K562 (cell line): ENCODE results near the gene AKAP6. TPM values are rescaled to one million over a fixed set of nuclear protein-coding genes. Genes with fewer than 3 reads are reported as not detected.

Source experiments
- ATAC-seq: fragments of 200-7000 bp; cut with Tn5 transposase; 3 replicates; pipeline ENCODE4 v1.9.1; 2020; ENCODE audit warnings: moderate library complexity
- BruUV-seq: library from RNA; stranded (reverse); fragments of 400-500 nt; replicated peaks from 2 replicates; lab custom pipeline; 2021; lab: Mats Ljungman, UMichigan
- CTCF ChIA-PET: fragments of 300-600 bp; formaldehyde crosslinking; extraction: SDS; loops from one replicate; lab custom pipeline; 2021; ENCODE audit warnings: low intra/inter-chr PET ratio; lab: Yijun Ruan, JAX
- POLR2A ChIA-PET: fragments of 300-600, 350-650 bp; sonication (Branson Sonifier 250); formaldehyde crosslinking; extraction: SDS; loops from one replicate; lab custom pipeline; 2021; ENCODE audit warnings: antibody characterized with exemption, inconsistent platforms; lab: Yijun Ruan, JAX
- DNase-seq, 4 experiments: peaks; one replicate each; pipeline versions ENCODE4 v3.0.0 to v3.0.0-alpha.2; 2011 to 2018; ENCODE audit warnings: low spot score in 3 of 4, mixed read lengths in 3 of 4; ENCODE audit errors: extremely low read depth in 1 of 4
- FAIRE-seq: peaks from 2 replicates; lab custom pipeline; 2011; peaks lifted over from hg19 to GRCh38; lab: Jason Lieb, UNC
- H2AFZ ChIP-seq: 2 replicates; pipeline ENCODE4 v1.6.0; 2011; ENCODE audit warnings: low read depth, low read length, control low read depth, inconsistent platforms
- H3K27ac ChIP-seq: fragments of 200-600 bp; 3 replicates; pipeline ENCODE4 v1.8.0; 2011; ENCODE audit warnings: low read depth, mild to moderate bottlenecking, control low read depth, inconsistent platforms, low read length, moderate library complexity, mixed read lengths; ENCODE audit errors: extremely low read depth
- H3K27me3 ChIP-seq, 2 experiments: fragments of 300-600 bp in 1 of 2; 2 replicates in 1 of 2; 3 replicates in 1 of 2; pipeline versions ENCODE4 v1.6.0 to v1.8.0; 2011; ENCODE audit warnings: inconsistent platforms in 2 of 2, low read length in 2 of 2, mild to moderate bottlenecking in 1 of 2, mixed read lengths in 1 of 2, moderate library complexity in 1 of 2; ENCODE audit not compliant: control insufficient read depth in 2 of 2, insufficient read depth in 2 of 2
- H3K36me3 ChIP-seq: fragments of 300-600 bp; 3 replicates; pipeline ENCODE4 v1.8.0; 2011; ENCODE audit warnings: mild to moderate bottlenecking, low read length, inconsistent platforms; ENCODE audit not compliant: control insufficient read depth, insufficient read depth
- H3K4me1 ChIP-seq, 2 experiments: fragments of 200-600 bp in 1 of 2; replicated peaks in 1 of 2; 2 replicates in 1 of 2; 3 replicates in 1 of 2; pipeline versions ENCODE4 v1.5.1 to v1.8.0; 2011; ENCODE audit warnings: inconsistent platforms in 2 of 2, low read length in 2 of 2, mild to moderate bottlenecking in 1 of 2, mixed read lengths in 1 of 2, moderate library complexity in 1 of 2; ENCODE audit not compliant: control insufficient read depth in 2 of 2, insufficient read depth in 2 of 2
- H3K4me2 ChIP-seq: 2 replicates; pipeline ENCODE4 v1.6.1; 2011; ENCODE audit warnings: low read length, control low read depth, inconsistent platforms, mixed read lengths; ENCODE audit not compliant: insufficient read depth
- H3K4me3 ChIP-seq: fragments of 200-600 bp; sonication (generic), shearing (Covaris generic); 2 replicates; pipeline ENCODE4 v1.5.1; 2016; ENCODE audit warnings: control low read depth, inconsistent platforms
- H3K79me2 ChIP-seq: fragments of 200-600 bp; 3 replicates; pipeline ENCODE4 v1.8.0; 2011; ENCODE audit warnings: low read length, inconsistent platforms; ENCODE audit not compliant: control insufficient read depth, insufficient read depth
- H3K9ac ChIP-seq, 2 experiments: 2 replicates each; pipeline versions ENCODE4 v1.6.0 to v1.6.1; 2011; ENCODE audit warnings: low read depth in 2 of 2, low read length in 2 of 2, control low read depth in 1 of 2, inconsistent platforms in 1 of 2, mild to moderate bottlenecking in 1 of 2, mixed read lengths in 1 of 2; ENCODE audit not compliant: insufficient read depth in 1 of 2
- H3K9me1 ChIP-seq: one replicate; pipeline ENCODE4 v1.6.0; 2011; ENCODE audit warnings: inconsistent platforms, mild to moderate bottlenecking, low read length, moderate library complexity; ENCODE audit not compliant: control insufficient read depth, insufficient read depth
- H3K9me3 ChIP-seq: replicated peaks from 2 replicates; pipeline ENCODE4 v1.5.1; 2011; ENCODE audit warnings: low read depth, low read length, inconsistent platforms; ENCODE audit not compliant: control insufficient read depth, insufficient read depth
- H4K20me1 ChIP-seq: replicated peaks from 2 replicates; pipeline ENCODE4 v1.6.1; 2011; ENCODE audit warnings: low read length, inconsistent platforms, mixed read lengths; ENCODE audit not compliant: control insufficient read depth, insufficient read depth
- DEAF1 ChIP-seq: fragments of 450-650 bp; formaldehyde crosslinking; IDR thresholded peaks from 2 replicates; pipeline ENCODE4 v1.4.0; 2020; ENCODE audit warnings: mild to moderate bottlenecking, moderate library complexity
- ETV5 ChIP-seq: sonication (generic); formaldehyde crosslinking; IDR thresholded peaks from 2 replicates; pipeline ENCODE4 v1.4.0; 2020; ENCODE audit warnings: low read depth, mild to moderate bottlenecking, missing genetic modification reagents
- HDAC1 ChIP-seq, 2 experiments: fragments of 450-650 bp; IDR thresholded peaks; 2 replicates each; pipeline ENCODE4 v1.6.1; 2016 to 2017; ENCODE audit warnings: inconsistent platforms in 1 of 2, mild to moderate bottlenecking in 1 of 2, moderate library complexity in 1 of 2
- MCM2 ChIP-seq: fragments of 450-650 bp; IDR thresholded peaks from 2 replicates; pipeline ENCODE4 v1.6.1; 2017; ENCODE audit warnings: low read depth, mild to moderate bottlenecking
- NCOR1 ChIP-seq: fragments of 450-650 bp; IDR thresholded peaks from 2 replicates; pipeline ENCODE4 v1.6.1; 2016; ENCODE audit warnings: mild to moderate bottlenecking, moderate library complexity
- NFYB ChIP-seq: IDR thresholded peaks from 2 replicates; pipeline ENCODE4 v1.6.1; 2011; ENCODE audit warnings: mild to moderate bottlenecking, moderate library complexity; ENCODE audit not compliant: insufficient read length; ENCODE audit errors: extremely low read depth
- POLR2AphosphoS2 ChIP-seq: IDR thresholded peaks from 2 replicates; pipeline ENCODE4 v1.6.1; 2012; ENCODE audit warnings: low read length, improper control_type of control experiment
- SETDB1 ChIP-seq: IDR thresholded peaks from one replicate; pipeline ENCODE4 v1.6.1; 2012; ENCODE audit warnings: low read length, control low read depth, inconsistent platforms
- SMAD2 ChIP-seq: fragments of 150-350 bp; IDR thresholded peaks from 2 replicates; pipeline ENCODE4 v1.6.1; 2014; ENCODE audit warnings: low read depth, mild to moderate bottlenecking, low read length
- TOE1 ChIP-seq, 2 experiments: fragments of 450-650 bp in 1 of 2; sonication (generic) in 1 of 2; formaldehyde crosslinking in 1 of 2; IDR thresholded peaks; 2 replicates each; pipeline versions ENCODE4 v1.7.1 to v1.8.0; 2016 to 2022; ENCODE audit warnings: borderline replicate concordance in 2 of 2, mild to moderate bottlenecking in 2 of 2, antibody characterized with exemption in 1 of 2, inconsistent platforms in 1 of 2, low read depth in 1 of 2, missing genetic modification reagents in 1 of 2, moderate library complexity in 1 of 2
- TRIM25 ChIP-seq: fragments of 450-650 bp; IDR thresholded peaks from 2 replicates; pipeline ENCODE4 v1.7.0; 2016; ENCODE audit warnings: borderline replicate concordance
- TSC22D4 ChIP-seq: fragments of 450-650 bp; IDR thresholded peaks from 2 replicates; pipeline ENCODE4 v1.6.1; 2016; ENCODE audit warnings: missing genetic modification characterization, missing biosample characterization, control low read depth
- WHSC1 ChIP-seq: IDR thresholded peaks from one replicate; pipeline ENCODE4 v1.6.1; 2012; ENCODE audit warnings: low read length, control low read depth, inconsistent platforms
- ZNF778 ChIP-seq: fragments of 450-650 bp; formaldehyde crosslinking; IDR thresholded peaks from 2 replicates; pipeline ENCODE4 v1.4.0; 2020; ENCODE audit warnings: mild to moderate bottlenecking, moderate library complexity
- WGBS: fragments of 100-300 bp; shearing (Covaris generic); methylation state at CpG from one replicate; pipeline ENCODE4 v1.1.6; 2016; ENCODE audit warnings: low coverage, mixed read lengths; ENCODE audit not compliant: insufficient coverage; ENCODE audit errors: missing lambda C conversion rate; 5-methylcytosine and 5-hydroxymethylcytosine counted together
- in situ Hi-C: fragments of 300-500 bp; cut with MboI; formaldehyde crosslinking; loops from 4 replicates; pipeline ENCODE4 v1.15.0; 2018; ENCODE audit warnings: inconsistent platforms, mixed read lengths
- intact Hi-C: fragments of 100-400 bp; cut with micrococcal nuclease; formaldehyde crosslinking; loops from 2 replicates; pipeline ENCODE4 v1.14.2; 2022
- polyA plus RNA-seq, 8 experiments: library from polyadenylated mRNA; depleted of rRNA in 4 of 8; stranded (reverse) in 5 of 8; unstranded in 3 of 8; fragments of >200 nt; fragmentation: Nextera tagmentation in 2 of 8; fragmentation: Illumina TruSeq in 1 of 8; extraction: Ambion mirVana in 2 of 8; extraction: Trizol in 1 of 8; gene quantifications; 2 replicates each; pipeline versions ENCODE4 v1.2.1 to v1.2.3, GENCODE V29; 2011 to 2014; ENCODE audit warnings: inconsistent platforms in 1 of 8, missing spikeins in 1 of 8
- total RNA-seq, 7 experiments: library from RNA; depleted of rRNA in 6 of 7; stranded (reverse); fragments of >200 nt in 6 of 7; fragmentation: Illumina TruSeq in 2 of 7; extraction: Trizol in 2 of 7; gene quantifications; 2 replicates each; pipeline versions ENCODE4 v1.2.1 to v1.2.3, GENCODE V29; 2011 to 2021; ENCODE audit warnings: low replicate concordance in 1 of 7

The AKAP6 gene
- total and polyA plus RNA-seq, 9 of the 15 experiments (the other 6 are each of a cell fraction or from before 2014, with no cell fraction given): 0.03 to 1.7 (median 0.48) TPM

- WGBS: 71% methylated on average over 2 of the region's 2 CpGs
- Histone ChIP-seq H3K27me3 (no peaks in the 10 kb centered on the region; a peak in 1 of 5 replicates), H3K4me3 (no peak overlapping the region), H2AFZ (no peak overlapping the region), H3K4me2 (no peak overlapping the region), H3K4me1 (no peaks in the 10 kb centered on the region), H3K9ac (no peak overlapping the region), H3K9me3 (no peaks in the 10 kb centered on the region), H4K20me1 (no peaks in the 10 kb centered on the region), H3K36me3 (no peaks in the 10 kb centered on the region), H3K79me2 (no peaks in the 10 kb centered on the region), H3K9me1 (no peaks in the 10 kb centered on the region), H3K27ac (no peak overlapping the region)
- intact Hi-C loops (no loop called here), in situ Hi-C loops (no loop called here)
- ChIA-PET CTCF (interaction anchor here (0.7 kb wide), 1 partner anchor 1870 kb away, joined by 3 read pairs; no protein-coding TSS in a partner anchor), POLR2A (interaction anchor here (0.7 kb wide), 1 partner anchor 1302 kb away, joined by 3 read pairs; no protein-coding TSS in a partner anchor)
- TF ChIP-seq NFYB (no peak), WHSC1 (no peak), MCM2 (no peak)
- FAIRE-seq (no peak), DNase-seq (no peak), ATAC-seq (no peak)
- no TSS peak for BruUV-seq
Measured at GRCh38 chr14:32361674-32362073, 32.6 kb downstream of the AKAP6 start.

- intact Hi-C loops: no loop called here
- Histone ChIP-seq H3K36me3 (no peaks in the 10 kb centered on the region), H3K4me1 (no peaks in the 10 kb centered on the region), H3K9me3 (no peaks in the 10 kb centered on the region), H3K79me2 (no peaks in the 10 kb centered on the region), H3K9ac (no peak overlapping the region), H4K20me1 (no peaks in the 10 kb centered on the region), H3K4me2 (no peak overlapping the region), H3K27me3 (no peaks in the 10 kb centered on the region), H2AFZ (no peak overlapping the region), H3K4me3 (no peak overlapping the region), H3K27ac (no peak overlapping the region), H3K9me1 (no peaks in the 10 kb centered on the region)
- BruUV-seq: no TSS peak
- in situ Hi-C loops: no loop called here
- DNase-seq (no peak), ATAC-seq (no peak), FAIRE-seq (no peak)
- POLR2A ChIA-PET: no interaction called here
- CTCF ChIA-PET: no interaction called here
- WGBS: 44% methylated on average over 3 of the region's 4 CpGs
- no peak for TF ChIP-seq ETV5 (CRISPR knock-in tag)
- no peak for TF ChIP-seq NCOR1
- TF ChIP-seq POLR2AphosphoS2: no peak
- TF ChIP-seq DEAF1: no peak
- TF ChIP-seq TSC22D4 (tag): no peak
- no peak for TF ChIP-seq HDAC1 (IDR thresholded peaks at IDR 0.05)
- TF ChIP-seq TRIM25: no peak
- no peak for TF ChIP-seq SETDB1
- no peak for TF ChIP-seq SMAD2
- no peak for TF ChIP-seq TOE1 (IDR thresholded peaks at IDR 0.05; ENCODE audit: borderline replicate concordance)
- no peak for TF ChIP-seq TOE1 (CRISPR knock-in tag; IDR thresholded peaks at IDR 0.05; ENCODE audit: borderline replicate concordance, low read depth)
- no peak for TF ChIP-seq ZNF778 (CRISPR knock-in tag)
Measured at GRCh38 chr14:32363761-32364160, 34.7 kb downstream of the AKAP6 start.
